HL-60 (cell line): ENCODE data around the gene FOXD1.

Experiments used
- DNase-seq, 2 experiments: peaks; one replicate each; pipeline ENCODE4 v3.0.0-alpha.2; 2010 to 2020; ENCODE audit warnings: low read depth in 1 of 2, low spot score in 1 of 2
- H3K27ac ChIP-seq: fragments of 250-450 bp; sonication (Bioruptor Pico); replicated peaks from 2 replicates; pipeline ENCODE4 v1.5.1; 2020; ENCODE audit warnings: mild to moderate bottlenecking, moderate library complexity
- H3K27me3 ChIP-seq: fragments of 250-450 bp; sonication (Bioruptor Pico); 2 replicates; pipeline ENCODE4 v1.5.1; 2021; ENCODE audit warnings: mild to moderate bottlenecking, moderate library complexity; ENCODE audit not compliant: insufficient read depth, poor library complexity, severe bottlenecking
- H3K4me3 ChIP-seq: replicated peaks from 2 replicates; pipeline ENCODE4 v1.5.1; 2011; ENCODE audit warnings: mild to moderate bottlenecking, control low read depth, low read length; ENCODE audit not compliant: insufficient read depth
- GABPA ChIP-seq: IDR thresholded peaks from 2 replicates; pipeline ENCODE4 v1.6.1; 2012; ENCODE audit warnings: low read depth
- POLR2AphosphoS5 ChIP-seq: IDR thresholded peaks from 2 replicates; pipeline ENCODE4 v1.6.1; 2012; ENCODE audit warnings: low read depth
- SPI1 ChIP-seq: IDR thresholded peaks from 2 replicates; pipeline ENCODE4 v1.6.1; 2012; ENCODE audit warnings: low read depth, mild to moderate bottlenecking, borderline replicate concordance
- TF ChIP-seq, protein P1 (sequence below): IDR thresholded peaks from 2 replicates; pipeline ENCODE4 v1.6.1; 2012; ENCODE audit warnings: low read depth; ENCODE audit not compliant: insufficient replicate concordance
- TF ChIP-seq, protein P2 (sequence below): IDR thresholded peaks from one replicate; pipeline ENCODE4 v1.5.1; 2011; ENCODE audit warnings: low read length, control low read depth, inconsistent platforms; ENCODE audit not compliant: insufficient read depth

The FOXD1 gene

GRCh38 chr5:73433272-73433981 is 15.2 kb downstream of the FOXD1 start:
- no peaks in the 10 kb centered on the region for H3K27me3 ChIP-seq
- DNase-seq: no peak
- TF ChIP-seq SPI1 (no peak), POLR2AphosphoS5 (no peak), GABPA (no peak)
- TF ChIP-seq, protein P1, sequence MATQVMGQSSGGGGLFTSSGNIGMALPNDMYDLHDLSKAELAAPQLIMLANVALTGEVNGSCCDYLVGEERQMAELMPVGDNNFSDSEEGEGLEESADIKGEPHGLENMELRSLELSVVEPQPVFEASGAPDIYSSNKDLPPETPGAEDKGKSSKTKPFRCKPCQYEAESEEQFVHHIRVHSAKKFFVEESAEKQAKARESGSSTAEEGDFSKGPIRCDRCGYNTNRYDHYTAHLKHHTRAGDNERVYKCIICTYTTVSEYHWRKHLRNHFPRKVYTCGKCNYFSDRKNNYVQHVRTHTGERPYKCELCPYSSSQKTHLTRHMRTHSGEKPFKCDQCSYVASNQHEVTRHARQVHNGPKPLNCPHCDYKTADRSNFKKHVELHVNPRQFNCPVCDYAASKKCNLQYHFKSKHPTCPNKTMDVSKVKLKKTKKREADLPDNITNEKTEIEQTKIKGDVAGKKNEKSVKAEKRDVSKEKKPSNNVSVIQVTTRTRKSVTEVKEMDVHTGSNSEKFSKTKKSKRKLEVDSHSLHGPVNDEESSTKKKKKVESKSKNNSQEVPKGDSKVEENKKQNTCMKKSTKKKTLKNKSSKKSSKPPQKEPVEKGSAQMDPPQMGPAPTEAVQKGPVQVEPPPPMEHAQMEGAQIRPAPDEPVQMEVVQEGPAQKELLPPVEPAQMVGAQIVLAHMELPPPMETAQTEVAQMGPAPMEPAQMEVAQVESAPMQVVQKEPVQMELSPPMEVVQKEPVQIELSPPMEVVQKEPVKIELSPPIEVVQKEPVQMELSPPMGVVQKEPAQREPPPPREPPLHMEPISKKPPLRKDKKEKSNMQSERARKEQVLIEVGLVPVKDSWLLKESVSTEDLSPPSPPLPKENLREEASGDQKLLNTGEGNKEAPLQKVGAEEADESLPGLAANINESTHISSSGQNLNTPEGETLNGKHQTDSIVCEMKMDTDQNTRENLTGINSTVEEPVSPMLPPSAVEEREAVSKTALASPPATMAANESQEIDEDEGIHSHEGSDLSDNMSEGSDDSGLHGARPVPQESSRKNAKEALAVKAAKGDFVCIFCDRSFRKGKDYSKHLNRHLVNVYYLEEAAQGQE: no peak
- TF ChIP-seq, protein P2, sequence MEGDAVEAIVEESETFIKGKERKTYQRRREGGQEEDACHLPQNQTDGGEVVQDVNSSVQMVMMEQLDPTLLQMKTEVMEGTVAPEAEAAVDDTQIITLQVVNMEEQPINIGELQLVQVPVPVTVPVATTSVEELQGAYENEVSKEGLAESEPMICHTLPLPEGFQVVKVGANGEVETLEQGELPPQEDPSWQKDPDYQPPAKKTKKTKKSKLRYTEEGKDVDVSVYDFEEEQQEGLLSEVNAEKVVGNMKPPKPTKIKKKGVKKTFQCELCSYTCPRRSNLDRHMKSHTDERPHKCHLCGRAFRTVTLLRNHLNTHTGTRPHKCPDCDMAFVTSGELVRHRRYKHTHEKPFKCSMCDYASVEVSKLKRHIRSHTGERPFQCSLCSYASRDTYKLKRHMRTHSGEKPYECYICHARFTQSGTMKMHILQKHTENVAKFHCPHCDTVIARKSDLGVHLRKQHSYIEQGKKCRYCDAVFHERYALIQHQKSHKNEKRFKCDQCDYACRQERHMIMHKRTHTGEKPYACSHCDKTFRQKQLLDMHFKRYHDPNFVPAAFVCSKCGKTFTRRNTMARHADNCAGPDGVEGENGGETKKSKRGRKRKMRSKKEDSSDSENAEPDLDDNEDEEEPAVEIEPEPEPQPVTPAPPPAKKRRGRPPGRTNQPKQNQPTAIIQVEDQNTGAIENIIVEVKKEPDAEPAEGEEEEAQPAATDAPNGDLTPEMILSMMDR: no peak
- H3K27ac ChIP-seq: no peak overlapping the region
- no peak overlapping the region for H3K4me3 ChIP-seq

DNA sequence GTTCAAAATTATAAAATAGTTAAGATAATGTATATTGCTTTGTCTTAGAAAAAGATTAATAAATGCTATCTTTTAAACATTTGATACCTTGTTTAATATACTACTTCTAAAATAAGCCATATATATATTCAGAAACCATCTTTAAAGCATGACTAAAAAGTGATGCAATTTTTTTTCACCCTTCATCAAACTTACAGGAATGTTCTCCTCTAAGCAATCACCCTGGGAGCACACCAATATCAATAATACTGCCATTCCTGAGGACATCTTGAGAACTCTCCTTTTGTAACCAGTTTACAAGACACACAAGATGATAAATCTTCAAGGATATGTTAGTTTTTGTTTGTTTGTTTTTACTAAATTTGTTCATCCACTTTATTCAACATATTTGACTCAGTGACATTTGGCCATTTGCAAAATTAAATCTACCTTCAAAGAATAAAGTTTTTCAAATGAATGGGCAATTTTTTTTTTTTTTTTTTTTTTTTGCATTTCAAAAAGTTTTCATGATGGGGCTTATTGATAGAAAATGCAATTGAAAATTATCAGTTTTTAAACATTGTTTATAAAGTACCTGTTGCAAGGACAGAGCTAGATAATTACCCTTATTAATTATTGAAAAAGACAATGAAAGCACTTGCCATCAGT is 17.2 kb downstream of the FOXD1 start:
- TF ChIP-seq SPI1: no peak
- TF ChIP-seq, protein P1: no peak
- TF ChIP-seq, protein P2: no peak
- no peak for TF ChIP-seq GABPA
- no peak for TF ChIP-seq POLR2AphosphoS5
- Histone ChIP-seq H3K27ac (no peak overlapping the region), H3K27me3 (no peaks in the 10 kb centered on the region), H3K4me3 (no peak overlapping the region)
- no peak for DNase-seq

DNA sequence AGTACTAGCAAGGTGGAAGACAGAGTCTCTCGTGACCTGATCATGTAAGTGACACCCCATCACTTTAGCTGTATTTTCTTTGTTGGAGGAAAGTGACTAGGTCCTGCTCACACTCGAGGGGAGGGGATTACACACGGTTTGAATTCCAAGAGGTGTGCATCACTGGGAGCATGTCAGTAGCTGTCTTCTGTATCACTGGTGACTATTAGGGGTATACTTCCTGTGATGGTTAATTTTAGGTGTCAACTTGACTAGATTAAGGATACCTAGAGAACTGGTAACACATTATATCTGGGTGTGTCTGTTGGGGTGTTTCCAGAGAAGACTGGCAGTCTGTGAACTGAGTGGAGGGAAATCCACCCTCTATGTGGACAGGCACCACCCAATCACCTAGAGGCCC is 22.5 kb downstream of the FOXD1 start:
- Histone ChIP-seq H3K4me3 (no peak overlapping the region), H3K27me3 (no peaks in the 10 kb centered on the region), H3K27ac (no peak overlapping the region)
- TF ChIP-seq, protein P2: no peak
- TF ChIP-seq, protein P1: no peak
- TF ChIP-seq SPI1 (no peak), GABPA (no peak), POLR2AphosphoS5 (no peak)
- DNase-seq: no peak
